Activated naive CD4-positive, alpha-beta T cell treated with Interleukin-2 at 50 U/mL for 16 hours (primary cell): ENCODE data around the gene ELF2.
"Not testable (repeated sequence)": the region's sequence is repeated elsewhere in the genome, so short reads cannot be mapped to it uniquely, and the experiment has no call there.

Experiments used
- DNase-seq: peaks from one replicate; pipeline ENCODE4 v3.0.0-alpha.2; 2020

The ELF2 gene

GRCh38 chr4:139059026-139059425 is 118.0 kb downstream of the ELF2 start:
- not testable (repeated sequence) for DNase-seq

GRCh38 chr4:139054791-139055505 is 122.1 kb downstream of the ELF2 start:
- no peak for DNase-seq

- DNase-seq: no peak
Observed at GRCh38 chr4:139053909-139054308, 123.1 kb downstream of the ELF2 start.

- no peak for DNase-seq
Observed at GRCh38 chr4:139050446-139050845, 126.6 kb downstream of the ELF2 start.

GRCh38 chr4:139048026-139048425 is 129.0 kb downstream of the ELF2 start:
- no peak for DNase-seq

- DNase-seq: no peak
Observed at GRCh38 chr4:139044291-139044690, 132.7 kb downstream of the ELF2 start.

GRCh38 chr4:139042981-139043460 is 134.0 kb downstream of the ELF2 start:
- no peak for DNase-seq

- DNase-seq: no peak
Observed at GRCh38 chr4:139038874-139039443, 138.1 kb downstream of the ELF2 start.

GRCh38 chr4:139036885-139037284 is 140.1 kb downstream of the ELF2 start:
- no peak for DNase-seq

- no peak for DNase-seq
Observed at GRCh38 chr4:139035650-139036049, 141.4 kb downstream of the ELF2 start.

- peak; percentile 69 for DNase-seq
Observed at GRCh38 chr4:139030614-139031235, 146.3 kb downstream of the ELF2 start.

GRCh38 chr4:139029866-139030363 is 147.1 kb downstream of the ELF2 start:
- not testable (repeated sequence) for DNase-seq

GRCh38 chr4:139028191-139028661 is 148.8 kb downstream of the ELF2 start:
- no peak for DNase-seq

GRCh38 chr4:139027776-139028175 is 149.2 kb downstream of the ELF2 start:
- no peak for DNase-seq

- DNase-seq: no peak
Observed at GRCh38 chr4:139025841-139026240, 151.2 kb downstream of the ELF2 start.

GRCh38 chr4:139024686-139025085 is 152.3 kb downstream of the ELF2 start:
- DNase-seq: no peak

GRCh38 chr4:139022835-139023234 is 154.2 kb downstream of the ELF2 start:
- no peak for DNase-seq

- not testable (repeated sequence) for DNase-seq
Observed at GRCh38 chr4:139021071-139021470, 155.9 kb downstream of the ELF2 start.

- no peak for DNase-seq
Observed at GRCh38 chr4:139020384-139020783, 156.6 kb downstream of the ELF2 start.

GRCh38 chr4:139018971-139019758 is 157.9 kb downstream of the ELF2 start:
- DNase-seq: no peak

GRCh38 chr4:139018501-139018900 is 158.5 kb downstream of the ELF2 start:
- DNase-seq: no peak

- DNase-seq: no peak
Observed at GRCh38 chr4:139017861-139018260, 159.2 kb downstream of the ELF2 start.

- DNase-seq: peak; percentile 52
Observed at GRCh38 chr4:139015948-139016471, 161.0 kb downstream of the ELF2 start.
